Muscle of back (tissue), 11 donors: ENCODE measurements around the gene PARP9. TPM values are rescaled to one million over a fixed set of nuclear protein-coding genes. Genes with fewer than 3 reads are reported as not detected.
"Not testable (repeated sequence)": the region's sequence is repeated elsewhere in the genome, so short reads cannot be mapped to it uniquely, and the experiment has no call there.

Experiments used
- DNase-seq, 3 donors: peaks; one replicate each; pipeline versions ENCODE4 v3.0.0 to v3.0.0-alpha.2; 2013
- polyA plus RNA-seq, 10 donors: library from polyadenylated mRNA; unstranded; fragments of 120-200 nt; gene quantifications; one replicate each; pipeline ENCODE4 v1.2.1, GENCODE V29; 2013; ENCODE audit not compliant: insufficient read length in 10 of 10

The PARP9 gene
- polyA plus RNA-seq, 10 donors = 8.9 to 19.2 (median 15.1) TPM

DNA sequence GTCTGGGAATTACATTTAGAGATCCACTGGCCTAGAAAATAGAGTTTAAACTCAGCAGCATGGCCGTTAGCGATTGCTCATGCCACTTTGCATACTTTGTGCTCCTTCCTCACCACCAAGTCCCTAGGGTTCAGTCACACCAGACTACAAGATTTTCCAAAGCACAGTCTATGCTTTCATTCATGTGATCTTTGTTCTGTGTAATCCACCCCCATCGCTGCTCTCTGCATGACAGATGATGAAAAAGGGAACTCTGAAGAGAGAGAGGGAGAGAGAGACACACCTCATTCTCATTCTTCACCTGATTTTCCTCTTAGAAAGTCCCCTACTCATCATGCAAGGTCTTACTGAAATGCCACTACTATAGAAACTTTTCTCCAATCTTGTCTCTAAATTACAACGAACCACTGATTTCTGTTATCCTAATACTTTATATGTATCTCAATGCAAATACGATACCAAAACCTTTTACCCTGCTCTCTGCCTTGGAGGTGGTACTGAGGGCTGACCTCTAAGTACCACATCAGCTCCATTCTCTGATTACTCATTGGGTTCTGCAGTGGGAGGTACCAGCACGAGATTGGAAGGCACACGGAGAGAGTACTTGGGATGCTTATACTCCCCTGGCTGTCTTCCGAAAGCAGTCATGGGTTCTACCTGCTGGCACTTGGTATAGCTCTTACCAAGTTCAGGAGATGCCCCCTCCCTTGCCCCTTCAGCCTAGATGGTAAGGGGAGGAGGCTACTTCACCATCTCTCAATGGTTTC, 12.3 kb upstream of the PARP9 start:
- DNase-seq = peak in 1 of 3 donors; percentile 13

DNA sequence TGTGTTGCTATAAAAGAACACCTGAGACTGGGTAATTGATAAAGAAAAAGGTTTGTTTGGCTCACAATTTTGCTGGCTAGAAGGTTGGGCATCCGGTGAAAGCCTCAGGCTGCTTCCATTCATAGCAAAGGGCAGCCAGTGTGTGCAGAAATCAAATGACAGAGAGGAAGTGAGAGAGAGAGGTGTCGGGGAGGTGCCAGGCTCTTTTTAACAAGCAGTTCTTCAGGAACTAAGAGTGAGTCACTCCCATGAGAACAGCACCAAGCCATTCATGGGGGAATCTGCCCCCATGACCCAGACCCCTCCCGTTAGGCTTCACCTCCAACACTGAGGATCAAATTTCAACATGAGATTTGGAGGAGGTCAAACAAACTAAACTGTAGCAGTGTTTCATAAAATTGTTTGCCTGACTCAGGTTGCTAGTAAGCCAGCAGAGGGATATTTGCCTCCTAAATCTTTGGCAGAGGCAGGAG, 8.9 kb upstream of the PARP9 start:
- no peak for DNase-seq

GRCh38 chr3:122568755-122569154, 4.7 kb upstream of the PARP9 start:
- no peak for DNase-seq

DNA sequence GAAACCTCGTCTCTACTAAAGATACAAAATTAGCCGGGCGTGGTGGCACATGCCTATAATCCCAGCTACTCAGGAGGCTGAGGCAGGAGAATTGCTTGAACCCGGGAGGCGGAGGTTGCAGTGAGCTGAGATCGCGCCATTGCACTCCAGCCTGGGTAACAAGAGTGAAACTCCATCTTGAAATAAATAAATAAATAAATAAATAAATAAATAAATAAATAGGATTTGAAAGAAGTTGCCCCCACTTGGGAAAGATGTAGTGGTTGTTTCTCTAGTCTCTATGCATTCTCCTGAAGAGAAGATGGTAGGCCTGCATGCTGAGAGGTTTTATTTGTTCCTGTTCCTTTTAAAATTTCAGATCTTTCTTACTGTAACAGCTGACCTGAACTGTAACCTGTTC, 4.0 kb upstream of the PARP9 start:
- DNase-seq = not testable (repeated sequence)

- peak in 2 of 3 donors; percentile 22 to 61 for DNase-seq
These were observed 429 bp downstream of the PARP9 start for GRCh38 chr3:122563717-122564025.

DNA sequence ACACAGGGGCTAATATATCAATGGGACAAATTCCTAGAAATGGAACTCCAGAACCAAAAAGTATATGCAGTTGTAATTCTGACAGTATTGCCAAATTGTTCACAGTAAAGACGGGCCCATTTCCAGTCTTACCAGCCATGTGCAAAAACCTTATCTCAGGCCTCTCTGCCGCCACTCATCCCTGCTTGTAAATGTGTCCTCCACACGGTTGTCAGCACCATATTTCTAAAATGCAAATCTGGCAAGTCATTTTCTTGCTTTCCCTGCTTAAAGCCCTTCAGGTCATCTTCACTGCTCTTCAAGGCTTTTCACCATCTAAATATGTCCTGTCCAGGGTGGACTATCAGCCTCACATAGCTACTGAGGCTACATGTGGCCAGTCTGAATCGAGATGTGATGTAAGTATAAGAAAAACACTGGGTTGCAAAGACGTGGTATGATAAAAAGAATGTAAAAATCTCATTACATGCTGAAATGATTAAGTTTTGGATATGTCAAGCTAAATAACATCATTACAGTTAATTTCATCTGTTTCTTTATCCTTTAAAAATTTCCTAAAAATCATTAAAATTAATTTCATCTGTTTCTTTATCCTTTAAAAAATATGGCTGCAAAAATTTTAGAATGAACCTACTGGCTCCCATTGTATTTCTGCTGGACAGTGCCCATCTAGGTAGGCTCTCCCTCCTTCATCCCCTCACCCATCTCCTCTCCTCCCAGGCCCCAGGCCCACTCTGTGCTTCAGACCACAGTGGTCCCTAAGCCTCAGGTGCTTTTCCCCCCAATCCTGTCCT, 980 bp downstream of the PARP9 start:
- DNase-seq = no peak

GRCh38 chr3:122560680-122561079, 3.4 kb downstream of the PARP9 start:
- DNase-seq = peak; percentile 48 to 70 (median 56)

GRCh38 chr3:122559906-122560305, 4.2 kb downstream of the PARP9 start:
- no peak for DNase-seq

GRCh38 chr3:122558605-122559004, 5.5 kb downstream of the PARP9 start:
- no peak for DNase-seq

DNA sequence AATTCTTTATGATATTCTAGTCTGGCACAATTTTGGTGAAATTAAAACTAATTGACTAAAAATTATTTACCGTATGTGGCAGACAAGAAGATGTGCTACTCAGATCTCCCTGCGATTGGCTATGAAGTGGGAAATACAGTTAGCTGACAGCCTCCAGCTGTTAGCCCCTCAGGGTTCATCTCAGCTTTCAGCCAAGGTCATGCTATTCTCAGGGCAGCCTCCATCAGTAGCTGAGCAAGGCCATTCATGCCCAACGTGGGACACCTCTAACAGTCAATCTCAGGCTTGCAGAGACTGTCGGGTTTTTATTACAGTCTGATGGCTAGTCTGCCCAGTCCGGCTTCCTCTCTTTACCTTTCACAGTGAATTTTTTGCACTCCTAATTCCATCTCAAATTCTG, 6.7 kb downstream of the PARP9 start:
- no peak for DNase-seq

DNA sequence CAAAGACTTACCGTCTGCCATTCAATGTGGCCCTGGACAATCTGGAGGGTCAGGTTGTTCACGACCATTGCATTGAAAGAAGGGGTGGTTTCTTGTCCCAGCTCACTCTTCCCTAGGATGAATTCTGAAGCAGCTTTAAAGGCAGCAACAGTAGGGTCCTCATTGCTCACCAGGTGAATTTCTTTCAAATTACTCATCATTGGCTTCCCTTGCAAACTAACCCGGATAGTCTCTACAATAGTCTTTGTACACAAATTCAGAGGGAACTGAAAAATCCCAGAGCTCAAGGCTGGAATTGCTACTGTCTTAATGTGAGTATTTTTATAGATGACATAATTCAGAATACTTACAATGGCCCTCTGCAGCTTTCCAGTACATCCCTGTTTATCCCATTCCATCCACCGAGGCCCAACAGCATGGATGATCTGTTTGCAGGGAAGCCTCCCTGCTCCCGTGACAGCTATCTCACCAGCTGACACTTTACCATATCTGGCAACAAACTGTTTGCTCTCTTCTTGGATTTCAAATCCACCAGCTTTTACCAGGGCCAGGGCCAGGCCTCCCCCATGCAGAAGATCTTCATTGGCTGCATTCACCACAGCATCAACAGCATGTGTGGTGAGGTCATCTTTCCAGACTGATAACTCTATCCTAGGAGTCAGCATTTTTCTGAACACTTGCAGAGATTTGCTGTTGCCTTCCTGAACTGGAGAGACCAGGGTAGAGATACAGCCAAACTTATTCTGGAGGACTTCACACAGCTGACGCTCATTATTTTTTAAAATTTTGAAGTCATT, 8.6 kb downstream of the PARP9 start:
- peak in 1 of 3 donors; percentile 5 for DNase-seq

- no peak for DNase-seq
These were observed 10.9 kb downstream of the PARP9 start for GRCh38 chr3:122553171-122553570.

DNA sequence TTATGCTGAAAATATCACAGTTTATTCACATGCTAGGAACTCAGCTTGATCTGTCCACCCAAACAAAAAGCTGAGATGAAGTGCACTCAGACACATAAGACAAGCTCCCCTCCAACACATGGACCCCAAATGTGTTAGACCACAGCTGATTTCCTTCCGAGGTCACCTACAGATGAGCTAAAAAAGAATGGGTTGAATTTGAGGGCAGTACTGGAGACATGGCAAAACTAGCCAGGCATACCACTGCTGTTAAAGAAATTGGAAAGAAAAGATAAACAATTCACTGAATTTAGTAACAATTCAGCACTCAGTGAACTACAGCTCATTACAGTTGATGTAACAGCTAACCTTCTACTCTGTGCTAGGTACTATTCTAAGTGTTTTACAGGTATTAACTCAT, 15.5 kb downstream of the PARP9 start:
- DNase-seq = no peak

DNA sequence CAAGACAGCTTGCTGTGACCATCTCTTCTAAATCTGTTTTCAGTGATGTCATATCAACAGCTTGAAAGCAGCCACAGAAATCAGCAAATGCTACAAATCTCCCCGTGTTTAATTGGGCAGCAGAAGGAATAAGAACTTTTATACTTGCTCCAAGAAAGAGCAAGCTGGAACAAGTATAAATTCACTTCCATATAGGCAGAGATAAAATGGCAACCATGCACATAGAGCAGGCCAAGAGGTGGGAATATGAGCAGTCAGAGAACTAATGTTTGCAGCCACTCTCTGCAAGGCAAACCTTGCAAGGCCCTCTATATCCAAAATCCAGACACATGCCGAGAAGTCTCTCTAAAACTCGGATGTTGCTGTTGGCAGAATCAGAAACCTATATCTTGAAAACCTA, 16.0 kb downstream of the PARP9 start:
- DNase-seq = no peak

GRCh38 chr3:122546151-122546550, 17.9 kb downstream of the PARP9 start:
- no peak for DNase-seq

- DNase-seq = no peak
These were observed 25.1 kb downstream of the PARP9 start for GRCh38 chr3:122538956-122539490.

GRCh38 chr3:122536632-122537001, 27.5 kb downstream of the PARP9 start:
- DNase-seq = no peak

DNA sequence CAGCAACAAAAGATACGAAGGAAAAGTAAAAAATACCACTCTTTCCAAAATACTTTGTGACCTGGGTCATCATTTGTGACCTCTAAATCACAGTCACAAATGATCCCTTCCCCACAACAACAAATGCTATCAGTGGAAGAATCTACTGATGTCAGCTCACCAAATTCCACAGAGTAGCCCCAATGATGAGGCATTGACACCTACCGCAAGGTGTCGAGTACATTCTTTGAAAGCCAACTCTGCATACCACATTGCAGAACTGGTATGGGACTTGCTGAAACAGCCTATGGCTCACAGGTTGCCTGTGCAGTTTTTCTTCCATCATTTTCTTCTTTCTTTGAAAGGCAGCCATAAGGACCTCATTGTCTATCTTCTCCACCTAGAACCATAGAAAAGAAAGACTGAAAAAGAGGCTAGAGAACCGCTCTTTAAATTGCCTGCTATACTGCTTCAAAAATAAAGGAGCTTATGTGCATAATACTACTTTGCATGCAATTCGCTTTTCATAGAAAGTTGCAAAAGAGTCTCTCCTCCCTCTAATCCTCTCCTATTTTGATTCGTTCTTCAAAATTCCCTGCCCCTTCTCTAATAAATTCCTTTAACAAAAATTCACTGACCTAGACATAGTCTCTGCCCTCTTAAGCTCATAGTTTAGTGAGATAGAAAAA, 28.0 kb downstream of the PARP9 start:
- no peak for DNase-seq

- peak in 1 of 3 donors; percentile 19 for DNase-seq
These were observed 30.2 kb downstream of the PARP9 start for GRCh38 chr3:122533931-122534334.

- DNase-seq = no peak
These were observed 30.6 kb downstream of the PARP9 start for GRCh38 chr3:122533480-122533879.

DNA sequence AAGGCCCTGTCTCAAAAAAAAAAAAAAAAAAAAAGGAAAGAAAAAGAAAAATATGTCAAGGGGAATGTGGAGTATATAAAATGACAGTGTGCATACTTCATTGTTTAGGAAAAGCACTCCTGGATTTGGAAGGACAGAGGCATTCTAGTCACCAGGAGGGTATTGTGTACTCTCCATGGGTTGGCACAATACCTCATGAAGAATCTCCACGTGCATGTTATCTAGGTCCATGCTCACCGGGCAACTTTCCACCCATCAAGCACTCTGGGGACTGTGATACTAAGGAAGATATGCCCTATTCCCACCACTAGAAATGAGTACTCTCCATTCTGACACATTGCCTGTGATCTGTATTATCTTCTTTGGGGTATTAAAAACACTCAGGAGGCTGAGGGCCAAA, 33.9 kb downstream of the PARP9 start:
- no peak for DNase-seq

GRCh38 chr3:122523317-122523716, 40.8 kb downstream of the PARP9 start:
- no peak for DNase-seq
